H9 (cell line): ENCODE measurements around the gene HPGD. TPM values are rescaled to one million over a fixed set of nuclear protein-coding genes. Genes with fewer than 3 reads are reported as not detected.

ENCODE experiments used
- DNase-seq: peaks from one replicate; pipeline ENCODE4 v3.0.0-alpha.2; 2017
- H2AFZ ChIP-seq: one replicate; pipeline ENCODE4 v1.6.1; 2013; ENCODE audit warnings: mild to moderate bottlenecking, low read length, control low read depth, moderate library complexity
- H2AK5ac ChIP-seq: 2 replicates; pipeline ENCODE4 v1.6.1; 2013; ENCODE audit warnings: low read length, control low read depth, mixed read lengths; ENCODE audit not compliant: insufficient read length
- H2BK120ac ChIP-seq: one replicate; pipeline ENCODE4 v1.6.1; 2013; ENCODE audit warnings: low read depth, mild to moderate bottlenecking, low read length, control low read depth, inconsistent platforms; ENCODE audit not compliant: poor library complexity, severe bottlenecking
- H2BK12ac ChIP-seq: 2 replicates; pipeline ENCODE4 v1.6.1; 2013; ENCODE audit warnings: low read length, control low read depth, mixed read lengths, low read depth; ENCODE audit not compliant: insufficient read length
- H2BK15ac ChIP-seq: 2 replicates; pipeline ENCODE4 v1.6.1; 2013; ENCODE audit warnings: low read depth, low read length, control low read depth
- H2BK20ac ChIP-seq: one replicate; pipeline ENCODE4 v1.6.1; 2013; ENCODE audit warnings: low read depth, mild to moderate bottlenecking, low read length, control low read depth, inconsistent platforms; ENCODE audit not compliant: poor library complexity, severe bottlenecking
- H2BK5ac ChIP-seq: 2 replicates; pipeline ENCODE4 v1.6.1; 2013; ENCODE audit warnings: low read length, control low read depth, mixed read lengths; ENCODE audit not compliant: insufficient read length
- H3K14ac ChIP-seq: 2 replicates; pipeline ENCODE4 v1.6.1; 2013; ENCODE audit warnings: low read length, control low read depth; ENCODE audit not compliant: insufficient read depth
- H3K18ac ChIP-seq: 2 replicates; pipeline ENCODE4 v1.6.1; 2013; ENCODE audit warnings: low read depth, mild to moderate bottlenecking, mixed read lengths, low read length, control low read depth; ENCODE audit not compliant: insufficient read length
- H3K23ac ChIP-seq: 2 replicates; pipeline ENCODE4 v1.6.1; 2013; ENCODE audit warnings: low read length, control low read depth, mixed read lengths, low read depth; ENCODE audit not compliant: insufficient read length
- H3K23me2 ChIP-seq: 2 replicates; pipeline ENCODE4 v1.6.1; 2013; ENCODE audit warnings: low read depth, mild to moderate bottlenecking, mixed read lengths, low read length, control low read depth; ENCODE audit not compliant: insufficient read length, poor library complexity, severe bottlenecking
- H3K27ac ChIP-seq: 2 replicates; pipeline ENCODE4 v1.5.1; 2013; ENCODE audit warnings: low read length, control low read depth, mixed read lengths, low read depth; ENCODE audit not compliant: insufficient read length
- H3K27me3 ChIP-seq: 2 replicates; pipeline ENCODE4 v1.6.1; 2013; ENCODE audit warnings: low read length, control low read depth, inconsistent platforms; ENCODE audit not compliant: insufficient read depth
- H3K4ac ChIP-seq: 2 replicates; pipeline ENCODE4 v1.6.1; 2013; ENCODE audit warnings: low read depth, mild to moderate bottlenecking, control low read depth, inconsistent platforms, low read length, moderate library complexity
- H3K4me1 ChIP-seq: 2 replicates; pipeline ENCODE4 v1.6.1; 2013; ENCODE audit warnings: low read length, control low read depth, inconsistent platforms; ENCODE audit not compliant: insufficient read depth
- H3K4me2 ChIP-seq: 2 replicates; pipeline ENCODE4 v1.6.1; 2013; ENCODE audit warnings: low read length, control low read depth, mixed read lengths; ENCODE audit not compliant: insufficient read length, insufficient read depth
- H3K56ac ChIP-seq: 2 replicates; pipeline ENCODE4 v1.6.1; 2013; ENCODE audit warnings: low read depth, mild to moderate bottlenecking, mixed read lengths, low read length, control low read depth; ENCODE audit not compliant: insufficient read length
- H3K79me1 ChIP-seq: 2 replicates; pipeline ENCODE4 v1.6.1; 2013; ENCODE audit warnings: low read depth, mild to moderate bottlenecking, moderate library complexity, low read length, control low read depth, inconsistent platforms; ENCODE audit not compliant: insufficient read depth, poor library complexity, severe bottlenecking
- H3K79me2 ChIP-seq: 2 replicates; pipeline ENCODE4 v1.6.1; 2013; ENCODE audit warnings: low read length, control low read depth, inconsistent platforms; ENCODE audit not compliant: insufficient read depth
- H3K9ac ChIP-seq: 2 replicates; pipeline ENCODE4 v1.6.1; 2013; ENCODE audit warnings: low read length, control low read depth, mixed read lengths; ENCODE audit not compliant: insufficient read length; ENCODE audit errors: extremely low read depth
- H3K9me3 ChIP-seq: one replicate; pipeline ENCODE4 v1.6.1; 2013; ENCODE audit warnings: low read depth, low read length, inconsistent platforms; ENCODE audit not compliant: control insufficient read depth
- H3T11ph ChIP-seq: one replicate; pipeline ENCODE4 v1.6.1; 2013; ENCODE audit warnings: mild to moderate bottlenecking, low read length, control low read depth, inconsistent platforms
- H4K20me1 ChIP-seq: one replicate; pipeline ENCODE4 v1.6.1; 2013; ENCODE audit not compliant: control insufficient read depth, insufficient read length, insufficient read depth
- H4K5ac ChIP-seq: 2 replicates; pipeline ENCODE4 v1.6.1; 2013; ENCODE audit warnings: low read depth, mild to moderate bottlenecking, mixed read lengths, low read length, control low read depth; ENCODE audit not compliant: insufficient read length
- H4K8ac ChIP-seq: replicated peaks from 2 replicates; pipeline ENCODE4 v1.6.1; 2013; ENCODE audit warnings: low read length, control low read depth, mixed read lengths, low read depth; ENCODE audit not compliant: insufficient read length
- H4K91ac ChIP-seq: 2 replicates; pipeline ENCODE4 v1.6.1; 2013; ENCODE audit warnings: low read depth, mild to moderate bottlenecking, moderate library complexity, mixed read lengths, low read length, control low read depth; ENCODE audit not compliant: insufficient read length
- H3K27ac Mint-ChIP-seq, 3 experiments: 2 replicates in 2 of 3; 3 replicates in 1 of 3; pipeline ENCODE4 v1.8.0; 2020 to 2021; ENCODE audit warnings: mixed read lengths in 3 of 3, mild to moderate bottlenecking in 1 of 3, moderate library complexity in 1 of 3
- H3K27me3 Mint-ChIP-seq: 2 replicates; pipeline ENCODE4 v1.8.0; 2021; ENCODE audit warnings: low read depth, mild to moderate bottlenecking, moderate library complexity, mixed read lengths
- H3K36me3 Mint-ChIP-seq, 3 experiments: 2 replicates in 2 of 3; 3 replicates in 1 of 3; pipeline ENCODE4 v1.8.0; 2020 to 2021; ENCODE audit warnings: low read depth in 3 of 3, mixed read lengths in 3 of 3; ENCODE audit not compliant: insufficient read depth in 1 of 3
- H3K4me1 Mint-ChIP-seq, 2 experiments: 2 replicates each; pipeline ENCODE4 v1.8.0; 2020; ENCODE audit warnings: mixed read lengths in 2 of 2
- H3K4me3 Mint-ChIP-seq, 2 experiments: 2 replicates in 1 of 2; 3 replicates in 1 of 2; pipeline ENCODE4 v1.8.0; 2020 to 2021; ENCODE audit warnings: mild to moderate bottlenecking in 2 of 2, mixed read lengths in 2 of 2, moderate library complexity in 1 of 2
- H3K9me3 Mint-ChIP-seq, 2 experiments: 2 replicates in 1 of 2; 3 replicates in 1 of 2; pipeline ENCODE4 v1.8.0; 2020; ENCODE audit warnings: mild to moderate bottlenecking in 2 of 2, mixed read lengths in 2 of 2, moderate library complexity in 1 of 2
- CTCF ChIP-seq: fragments of 200-600 bp; sonication (generic); conservative IDR thresholded peaks from 3 replicates; pipeline ENCODE4 v1.8.0; 2021; ENCODE audit warnings: antibody characterized with exemption, mild to moderate bottlenecking
- WGBS: extraction: QIAGEN DNeasy Blood & Tissue Kit; methylation state at CpG from one replicate; pipeline ENCODE4 v1.1.7; 2013; ENCODE audit warnings: missing lambda C conversion rate, low lambda C conversion rate, mixed read lengths; ENCODE audit not compliant: insufficient read length; ENCODE audit errors: extremely low coverage; 5-methylcytosine and 5-hydroxymethylcytosine counted together
- total RNA-seq: library from RNA; stranded (reverse); gene quantifications from 2 replicates; pipeline ENCODE4 v1.2.1, GENCODE V29; 2021

HPGD gene
- total RNA-seq, 1 experiment from 2014 or later = 16.8 TPM

GRCh38 chr4:174553031-174553430 lies 30.7 kb upstream of the HPGD start:
- Histone ChIP-seq H3K79me2 (no peaks in the 10 kb centered on the region), H3K4ac (no peak overlapping the region), H4K5ac (no peak overlapping the region), H3K4me1 (no peaks in the 10 kb centered on the region), H3K79me1 (no peaks in the 10 kb centered on the region), H2BK120ac (no peak overlapping the region), H3K23ac (no peak overlapping the region), H4K8ac (no peak overlapping the region), H3K4me2 (no peak overlapping the region), H2BK20ac (no peak overlapping the region), H2AK5ac (no peak overlapping the region), H3K9ac (no peak overlapping the region), H3K23me2 (no peaks in the 10 kb centered on the region), H4K91ac (no peak overlapping the region), H2BK5ac (no peak overlapping the region), H3K56ac (no peak overlapping the region), H2BK15ac (no peak overlapping the region), H2AFZ (no peak overlapping the region), H4K20me1 (no peaks in the 10 kb centered on the region), H3K9me3 (no peaks in the 10 kb centered on the region), H2BK12ac (no peak overlapping the region), H3K14ac (no peak overlapping the region), H3T11ph (no peak overlapping the region), H3K18ac (no peak overlapping the region), H3K27me3 (no peaks in the 10 kb centered on the region), H3K27ac (no peak overlapping the region)
- DNase-seq = no peak
- peaks cover 21 to 25% of the 10 kb centered on the region in 2 experiments for H3K9me3 Mint-ChIP-seq
- H3K27me3 Mint-ChIP-seq = no peaks in the 10 kb centered on the region
- H3K36me3 Mint-ChIP-seq = peaks cover 12 to 36% (median 23%) of the 10 kb centered on the region in 3 experiments
- no peak overlapping the region for H3K27ac Mint-ChIP-seq
- peaks cover 16 to 18% of the 10 kb centered on the region in 2 experiments for H3K4me1 Mint-ChIP-seq
- no CpG with 5 or more reads among the region's 2 CpGs for WGBS
- no peak for TF ChIP-seq CTCF
- H3K4me3 Mint-ChIP-seq = no peak overlapping the region
